Mesothelial cell of epicardium (in vitro differentiated cells): ENCODE measurements around the gene POU2F1. TPM values are rescaled to one million over a fixed set of nuclear protein-coding genes. Genes with fewer than 3 reads are reported as not detected.

Experiments used
- DNase-seq, 2 experiments: peaks; one replicate each; pipeline ENCODE4 v3.0.0; 2021; ENCODE audit warnings: low spot score in 2 of 2; ENCODE audit not compliant: unreplicated experiment in 2 of 2
- H3K27ac Mint-ChIP-seq: 2 replicates; pipeline ENCODE4 v1.8.0; 2021; ENCODE audit warnings: mixed read lengths
- H3K27me3 Mint-ChIP-seq: 2 replicates; pipeline ENCODE4 v1.8.0; 2021; ENCODE audit warnings: low read depth, mixed read lengths
- H3K36me3 Mint-ChIP-seq: 2 replicates; pipeline ENCODE4 v1.8.0; 2021; ENCODE audit warnings: mixed read lengths
- H3K4me1 Mint-ChIP-seq: 2 replicates; pipeline ENCODE4 v1.8.0; 2021; ENCODE audit warnings: mixed read lengths
- H3K4me3 Mint-ChIP-seq: 2 replicates; pipeline ENCODE4 v1.8.0; 2021; ENCODE audit warnings: mild to moderate bottlenecking, moderate library complexity, mixed read lengths
- H3K9me3 Mint-ChIP-seq: 2 replicates; pipeline ENCODE4 v1.8.0; 2021; ENCODE audit warnings: mixed read lengths
- total RNA-seq: library from RNA; stranded (reverse); gene quantifications from 3 replicates; pipeline ENCODE4 v1.2.1, GENCODE V29; 2021
- TF ChIP-seq, protein P1 (sequence below): fragments of 200-600 bp; sonication (generic); IDR thresholded peaks from one replicate; pipeline ENCODE4 v1.5.0; 2021; ENCODE audit warnings: antibody characterized with exemption; ENCODE audit not compliant: unreplicated experiment

POU2F1 gene
- 26.1 to 32.8 TPM (median 29.1 TPM) in 3 replicates for total RNA-seq

DNA sequence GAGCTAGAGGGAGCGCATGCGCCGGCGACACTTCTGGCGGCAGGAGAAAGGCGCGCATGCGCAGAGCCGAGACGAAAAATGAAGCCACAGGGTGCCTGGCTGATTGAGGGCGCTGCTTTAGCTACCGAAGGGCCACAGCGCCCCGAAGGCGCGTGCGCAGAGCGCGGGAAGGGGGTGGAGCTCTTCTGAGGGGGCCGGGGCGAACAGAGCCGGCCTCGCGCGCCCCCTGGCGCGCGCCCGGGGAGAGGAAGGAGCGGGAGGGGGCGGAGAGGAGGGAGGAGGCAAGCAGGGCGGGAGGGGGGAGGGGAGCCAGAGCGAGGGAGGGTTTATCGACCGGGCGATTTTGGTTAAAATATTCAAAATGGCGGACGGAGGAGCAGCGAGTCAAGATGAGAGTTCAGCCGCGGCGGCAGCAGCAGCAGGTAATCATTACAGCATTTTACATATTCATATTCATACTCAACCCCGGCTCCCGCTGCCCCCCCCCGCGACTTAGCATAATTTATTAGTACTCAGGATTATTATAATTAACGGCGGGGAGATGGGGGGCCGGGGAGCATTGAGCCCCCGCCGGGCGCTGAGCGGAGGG, at the start of gene POU2F1:
POU2F1 (plus strand) TSS at position 350 of the 589 bp plus-strand sequence; CDS start at position 362, 12 bp downstream.
- peak within 1 kb of the TSS; percentile 99 for H3K27ac Mint-ChIP-seq
- H3K27me3 Mint-ChIP-seq: peaks cover 2% of the 10 kb centered on the region
- H3K4me1 Mint-ChIP-seq: peaks cover 41% of the 10 kb centered on the region
- peaks cover 9% of the 10 kb centered on the region for H3K9me3 Mint-ChIP-seq
- peak within 1 kb of the TSS; percentile 97 for H3K4me3 Mint-ChIP-seq
- TF ChIP-seq, protein P1, sequence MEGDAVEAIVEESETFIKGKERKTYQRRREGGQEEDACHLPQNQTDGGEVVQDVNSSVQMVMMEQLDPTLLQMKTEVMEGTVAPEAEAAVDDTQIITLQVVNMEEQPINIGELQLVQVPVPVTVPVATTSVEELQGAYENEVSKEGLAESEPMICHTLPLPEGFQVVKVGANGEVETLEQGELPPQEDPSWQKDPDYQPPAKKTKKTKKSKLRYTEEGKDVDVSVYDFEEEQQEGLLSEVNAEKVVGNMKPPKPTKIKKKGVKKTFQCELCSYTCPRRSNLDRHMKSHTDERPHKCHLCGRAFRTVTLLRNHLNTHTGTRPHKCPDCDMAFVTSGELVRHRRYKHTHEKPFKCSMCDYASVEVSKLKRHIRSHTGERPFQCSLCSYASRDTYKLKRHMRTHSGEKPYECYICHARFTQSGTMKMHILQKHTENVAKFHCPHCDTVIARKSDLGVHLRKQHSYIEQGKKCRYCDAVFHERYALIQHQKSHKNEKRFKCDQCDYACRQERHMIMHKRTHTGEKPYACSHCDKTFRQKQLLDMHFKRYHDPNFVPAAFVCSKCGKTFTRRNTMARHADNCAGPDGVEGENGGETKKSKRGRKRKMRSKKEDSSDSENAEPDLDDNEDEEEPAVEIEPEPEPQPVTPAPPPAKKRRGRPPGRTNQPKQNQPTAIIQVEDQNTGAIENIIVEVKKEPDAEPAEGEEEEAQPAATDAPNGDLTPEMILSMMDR: peak; percentile 64
- H3K36me3 Mint-ChIP-seq: no peaks in the 10 kb centered on the region
- DNase-seq: peak; percentile 99

DNA sequence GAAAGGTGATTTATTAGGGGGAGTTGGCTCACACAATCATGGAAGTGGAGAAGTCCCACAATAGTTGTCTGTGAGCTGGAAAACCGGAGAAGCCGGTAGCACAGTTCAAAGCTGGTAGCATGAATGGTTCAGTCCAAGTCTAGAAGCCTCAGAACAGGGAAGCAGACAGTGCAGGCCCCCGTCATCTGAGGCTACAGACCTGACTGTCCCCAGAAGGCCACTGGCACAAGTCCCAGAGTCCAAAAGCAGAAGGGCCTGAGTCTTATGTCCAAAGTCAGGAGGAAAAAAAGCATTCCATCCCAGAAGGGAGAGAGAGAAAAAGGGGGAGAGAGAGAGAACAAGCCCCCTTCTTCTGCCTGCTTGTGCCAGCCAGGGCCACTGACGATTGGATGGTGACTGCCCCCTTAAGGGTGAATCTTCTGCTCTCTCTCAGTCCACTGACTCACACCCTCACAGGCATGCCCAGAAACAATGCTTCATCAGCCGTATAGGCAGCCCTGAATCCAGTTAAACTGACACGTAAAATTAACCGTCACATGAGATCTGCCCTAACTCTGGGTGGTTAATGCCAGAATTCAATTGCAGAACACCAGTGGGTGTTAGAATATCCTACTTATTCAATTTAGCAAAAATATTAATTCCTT, 49.3 kb upstream of the POU2F1 start:
- H3K4me3 Mint-ChIP-seq: no peak overlapping the region
- TF ChIP-seq, protein P1: no peak

DNA sequence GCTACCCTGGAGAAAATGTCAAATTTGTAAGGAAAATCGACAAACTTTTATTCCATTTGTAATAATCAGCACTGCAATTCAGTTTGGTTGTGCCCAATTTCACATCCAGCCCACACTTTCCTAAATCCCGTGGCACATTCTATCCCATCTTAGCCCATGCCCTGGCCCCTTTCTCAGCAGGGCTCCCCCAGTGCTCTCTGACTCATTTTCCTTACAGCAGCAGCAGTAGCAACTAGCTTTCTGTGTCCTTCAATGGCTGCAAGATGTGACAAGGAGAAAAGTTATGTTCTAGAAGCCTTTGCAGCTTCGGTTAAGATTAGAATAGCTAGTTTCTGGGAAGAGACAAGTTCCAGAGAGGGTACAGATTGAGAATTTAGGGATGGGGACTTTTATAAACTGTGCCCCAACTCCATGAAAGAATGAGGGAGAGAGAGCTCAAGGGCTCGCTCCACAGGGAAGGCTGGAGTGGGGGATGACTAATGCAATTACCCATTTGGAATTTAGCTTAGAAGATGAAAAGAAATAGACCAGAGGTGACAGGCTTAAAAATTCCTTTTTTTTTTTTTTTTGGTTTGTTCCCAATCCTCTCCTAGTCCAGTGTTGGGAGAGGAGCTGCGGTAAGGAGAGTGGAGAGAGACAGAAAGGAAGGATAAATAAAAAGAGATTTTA, 47.0 kb upstream of the POU2F1 start:
- peaks cover 7% of the 10 kb centered on the region for H3K4me1 Mint-ChIP-seq
- TF ChIP-seq, protein P1: no peak
- H3K27me3 Mint-ChIP-seq: peaks cover 36% of the 10 kb centered on the region
- no peak for DNase-seq
- H3K4me3 Mint-ChIP-seq: no peak overlapping the region
- H3K36me3 Mint-ChIP-seq: no peaks in the 10 kb centered on the region
- peaks cover 14% of the 10 kb centered on the region for H3K9me3 Mint-ChIP-seq
- H3K27ac Mint-ChIP-seq: no peak overlapping the region

More for the DNA sequence above, 49.3 kb upstream of the POU2F1 start:
- Mint-ChIP-seq H3K4me1 (peaks cover 24% of the 10 kb centered on the region), H3K36me3 (no peaks in the 10 kb centered on the region), H3K9me3 (peaks cover 6% of the 10 kb centered on the region), H3K27me3 (peaks cover 39% of the 10 kb centered on the region), H3K27ac (no peak overlapping the region)
- DNase-seq: no peak

DNA sequence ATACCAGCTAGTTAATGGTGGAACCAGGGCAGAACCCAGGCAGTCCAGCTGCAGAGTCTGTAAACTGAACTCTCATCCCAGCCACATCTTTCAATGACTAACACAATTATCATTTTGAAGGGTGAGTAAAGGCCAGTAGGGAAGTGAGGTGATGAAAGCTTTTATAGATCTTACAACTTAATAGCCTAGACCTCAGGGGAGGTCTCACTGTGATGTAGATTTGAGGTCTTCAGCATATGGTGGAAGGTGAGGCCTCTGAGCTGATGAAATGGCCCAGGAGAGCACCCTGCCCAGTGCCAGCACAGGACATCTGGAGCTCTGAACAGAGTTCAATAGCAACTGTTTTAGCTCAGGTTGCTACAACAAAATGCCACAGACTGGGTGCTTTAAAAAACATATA, 44.8 kb upstream of the POU2F1 start:
- Mint-ChIP-seq H3K9me3 (peaks cover 14% of the 10 kb centered on the region), H3K4me3 (no peak overlapping the region), H3K27ac (no peak overlapping the region), H3K36me3 (no peaks in the 10 kb centered on the region), H3K4me1 (peaks cover 7% of the 10 kb centered on the region), H3K27me3 (peaks cover 20% of the 10 kb centered on the region)
- TF ChIP-seq, protein P1: no peak
- DNase-seq: no peak

DNA sequence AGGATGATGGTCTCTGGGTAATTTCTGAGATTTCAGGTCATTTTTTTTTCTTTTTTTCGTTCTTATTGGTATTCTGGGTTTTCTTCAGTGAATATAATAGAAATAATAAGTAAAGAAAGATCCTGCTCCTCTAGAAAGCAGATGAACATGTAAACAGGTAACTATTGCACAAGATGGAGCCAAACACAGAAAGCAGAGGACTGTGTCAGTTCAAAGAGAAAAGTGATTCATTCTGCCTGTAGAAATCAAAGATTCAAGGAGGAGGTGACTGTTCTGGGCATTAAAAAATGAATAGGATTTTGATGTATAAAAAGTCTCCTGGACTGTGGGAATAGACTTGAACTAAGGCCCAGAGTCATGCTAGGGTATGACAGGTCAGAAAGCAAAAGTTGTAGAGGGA, 41.9 kb upstream of the POU2F1 start:
- TF ChIP-seq, protein P1: no peak
- H3K27me3 Mint-ChIP-seq: peaks cover 11% of the 10 kb centered on the region
- no peak for DNase-seq
- peaks cover 19% of the 10 kb centered on the region for H3K9me3 Mint-ChIP-seq
- peaks cover 3% of the 10 kb centered on the region for H3K4me1 Mint-ChIP-seq
- no peak overlapping the region for H3K4me3 Mint-ChIP-seq
- no peak overlapping the region for H3K27ac Mint-ChIP-seq
- no peaks in the 10 kb centered on the region for H3K36me3 Mint-ChIP-seq
